HepG2 (cell line): ENCODE results near the gene ZFAND4. TPM values are rescaled to one million over a fixed set of nuclear protein-coding genes. Genes with fewer than 3 reads are reported as not detected.

Experiments
- DMTF1 ChIP-seq: sonication (generic); formaldehyde crosslinking; IDR thresholded peaks from 2 replicates; pipeline ENCODE4 v1.4.0; 2020; ENCODE audit warnings: mild to moderate bottlenecking, missing genetic modification reagents
- GATA4 ChIP-seq: sonication (generic); IDR thresholded peaks from 2 replicates; pipeline ENCODE4 v1.6.1; 2016; ENCODE audit warnings: antibody characterized with exemption, low read depth, borderline replicate concordance
- GATAD1 ChIP-seq: IDR thresholded peaks from 2 replicates; pipeline ENCODE4 v1.6.1; 2016; ENCODE audit warnings: missing genetic modification reagents, missing compliant biosample characterization
- KDM4B ChIP-seq: sonication (generic); formaldehyde crosslinking; IDR thresholded peaks from 2 replicates; pipeline ENCODE4 v1.4.0; 2020; ENCODE audit warnings: missing genetic modification reagents
- KDM5B ChIP-seq: sonication (generic); formaldehyde crosslinking; IDR thresholded peaks from 2 replicates; pipeline ENCODE4 v1.4.0; 2020; ENCODE audit warnings: missing genetic modification reagents, mild to moderate bottlenecking, borderline replicate concordance
- NFYB ChIP-seq: sonication (generic); formaldehyde crosslinking; IDR thresholded peaks from 2 replicates; pipeline ENCODE4 v1.4.0; 2020; ENCODE audit warnings: missing genetic modification reagents
- NR2C2 ChIP-seq: sonication (generic); formaldehyde crosslinking; IDR thresholded peaks from 2 replicates; pipeline ENCODE4 v1.4.0; 2020; ENCODE audit warnings: missing genetic modification reagents, mild to moderate bottlenecking, moderate library complexity, borderline replicate concordance
- PCBP2 ChIP-seq: fragments of 200-400 bp; formaldehyde crosslinking; optimal IDR thresholded peaks from 2 replicates; pipeline ENCODE3; 2018; ENCODE audit warnings: low read length, low read depth; ENCODE audit not compliant: poor library complexity, severe bottlenecking
- RNF219 ChIP-seq: sonication (generic); formaldehyde crosslinking; IDR thresholded peaks from 2 replicates; pipeline ENCODE4 v1.5.0; 2020; ENCODE audit warnings: mild to moderate bottlenecking, missing genetic modification reagents
- SOX5 ChIP-seq: IDR thresholded peaks from 2 replicates; pipeline ENCODE4 v1.6.1; 2016; ENCODE audit warnings: borderline replicate concordance
- U2AF2 ChIP-seq: fragments of 200-400 bp; formaldehyde crosslinking; IDR thresholded peaks from 2 replicates; pipeline ENCODE4 v1.6.1; 2017; ENCODE audit warnings: low read depth, mild to moderate bottlenecking, low read length
- ZNF256 ChIP-seq: sonication (generic); formaldehyde crosslinking; conservative IDR thresholded peaks from 2 replicates; pipeline ENCODE4 v1.4.0; 2020; ENCODE audit warnings: missing genetic modification reagents
- ZNF496 ChIP-seq: sonication (generic); formaldehyde crosslinking; IDR thresholded peaks from 2 replicates; pipeline ENCODE4 v1.8.1; 2023; ENCODE audit warnings: mild to moderate bottlenecking, moderate library complexity, missing genetic modification reagents; ENCODE audit not compliant: insufficient replicate concordance
- ZNF563 ChIP-seq: sonication (generic); formaldehyde crosslinking; IDR thresholded peaks from 2 replicates; pipeline ENCODE4 v1.8.0; 2022; ENCODE audit warnings: mild to moderate bottlenecking, moderate library complexity, missing genetic modification reagents
- ZNF652 ChIP-seq: IDR thresholded peaks from 2 replicates; pipeline ENCODE4 v1.6.1; 2016; ENCODE audit warnings: low read depth, borderline replicate concordance
- ZNF747 ChIP-seq: sonication (generic); formaldehyde crosslinking; IDR thresholded peaks from 2 replicates; pipeline ENCODE4 v1.8.1; 2023; ENCODE audit warnings: missing genetic modification reagents, mild to moderate bottlenecking, borderline replicate concordance
- ZSCAN22 ChIP-seq: sonication (generic); formaldehyde crosslinking; IDR thresholded peaks from 2 replicates; pipeline ENCODE4 v1.4.0; 2020; ENCODE audit warnings: mild to moderate bottlenecking, missing genetic modification reagents
- polyA plus RNA-seq, 8 experiments: library from polyadenylated mRNA; depleted of rRNA in 3 of 8; stranded (reverse) in 7 of 8; unstranded in 1 of 8; fragments of >200 nt; fragmentation: Illumina TruSeq in 4 of 8; extraction: Trizol in 4 of 8; gene quantifications; 2 replicates each; pipeline versions ENCODE4 v1.2.1 to v1.2.3, GENCODE V29; 2011 to 2016; ENCODE audit warnings: low read depth in 4 of 8, missing spikeins in 1 of 8, mixed read lengths in 1 of 8; ENCODE audit not compliant: insufficient read depth in 1 of 8
- total RNA-seq, 5 experiments: library from RNA; depleted of rRNA; stranded (reverse); fragments of >200 nt; fragmentation: Illumina TruSeq; extraction: Trizol; gene quantifications; 2 replicates each; pipeline ENCODE4 v1.2.3, GENCODE V29; 2016; ENCODE audit warnings: low read depth in 1 of 5
- TF ChIP-seq, protein P1 (sequence below): sonication (generic); formaldehyde crosslinking; conservative IDR thresholded peaks from 2 replicates; pipeline ENCODE4 v1.8.0; 2022; ENCODE audit warnings: mild to moderate bottlenecking, moderate library complexity, missing genetic modification reagents
- TF ChIP-seq, protein P2 (sequence below): IDR thresholded peaks from 2 replicates; pipeline ENCODE4 v1.6.1; 2012; ENCODE audit warnings: low read length, improper control_type of control experiment

Gene ZFAND4
- total and polyA plus RNA-seq, 2 of the 13 experiments (the other 11 are each of a cell fraction or from before 2014, with no cell fraction given), result 2.9 to 9.2 TPM

- TF ChIP-seq, protein P1, sequence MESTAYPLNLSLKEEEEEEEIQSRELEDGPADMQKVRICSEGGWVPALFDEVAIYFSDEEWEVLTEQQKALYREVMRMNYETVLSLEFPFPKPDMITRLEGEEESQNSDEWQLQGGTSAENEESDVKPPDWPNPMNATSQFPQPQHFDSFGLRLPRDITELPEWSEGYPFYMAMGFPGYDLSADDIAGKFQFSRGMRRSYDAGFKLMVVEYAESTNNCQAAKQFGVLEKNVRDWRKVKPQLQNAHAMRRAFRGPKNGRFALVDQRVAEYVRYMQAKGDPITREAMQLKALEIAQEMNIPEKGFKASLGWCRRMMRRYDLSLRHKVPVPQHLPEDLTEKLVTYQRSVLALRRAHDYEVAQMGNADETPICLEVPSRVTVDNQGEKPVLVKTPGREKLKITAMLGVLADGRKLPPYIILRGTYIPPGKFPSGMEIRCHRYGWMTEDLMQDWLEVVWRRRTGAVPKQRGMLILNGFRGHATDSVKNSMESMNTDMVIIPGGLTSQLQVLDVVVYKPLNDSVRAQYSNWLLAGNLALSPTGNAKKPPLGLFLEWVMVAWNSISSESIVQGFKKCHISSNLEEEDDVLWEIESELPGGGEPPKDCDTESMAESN (CRISPR knock-in tag), result peak; percentile 33; the same call in 1 of the 2 replicates
- TF ChIP-seq U2AF2, result no peak
- TF ChIP-seq, protein P2, sequence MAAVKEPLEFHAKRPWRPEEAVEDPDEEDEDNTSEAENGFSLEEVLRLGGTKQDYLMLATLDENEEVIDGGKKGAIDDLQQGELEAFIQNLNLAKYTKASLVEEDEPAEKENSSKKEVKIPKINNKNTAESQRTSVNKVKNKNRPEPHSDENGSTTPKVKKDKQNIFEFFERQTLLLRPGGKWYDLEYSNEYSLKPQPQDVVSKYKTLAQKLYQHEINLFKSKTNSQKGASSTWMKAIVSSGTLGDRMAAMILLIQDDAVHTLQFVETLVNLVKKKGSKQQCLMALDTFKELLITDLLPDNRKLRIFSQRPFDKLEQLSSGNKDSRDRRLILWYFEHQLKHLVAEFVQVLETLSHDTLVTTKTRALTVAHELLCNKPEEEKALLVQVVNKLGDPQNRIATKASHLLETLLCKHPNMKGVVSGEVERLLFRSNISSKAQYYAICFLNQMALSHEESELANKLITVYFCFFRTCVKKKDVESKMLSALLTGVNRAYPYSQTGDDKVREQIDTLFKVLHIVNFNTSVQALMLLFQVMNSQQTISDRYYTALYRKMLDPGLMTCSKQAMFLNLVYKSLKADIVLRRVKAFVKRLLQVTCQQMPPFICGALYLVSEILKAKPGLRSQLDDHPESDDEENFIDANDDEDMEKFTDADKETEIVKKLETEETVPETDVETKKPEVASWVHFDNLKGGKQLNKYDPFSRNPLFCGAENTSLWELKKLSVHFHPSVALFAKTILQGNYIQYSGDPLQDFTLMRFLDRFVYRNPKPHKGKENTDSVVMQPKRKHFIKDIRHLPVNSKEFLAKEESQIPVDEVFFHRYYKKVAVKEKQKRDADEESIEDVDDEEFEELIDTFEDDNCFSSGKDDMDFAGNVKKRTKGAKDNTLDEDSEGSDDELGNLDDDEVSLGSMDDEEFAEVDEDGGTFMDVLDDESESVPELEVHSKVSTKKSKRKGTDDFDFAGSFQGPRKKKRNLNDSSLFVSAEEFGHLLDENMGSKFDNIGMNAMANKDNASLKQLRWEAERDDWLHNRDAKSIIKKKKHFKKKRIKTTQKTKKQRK, result no peak
- no peak for TF ChIP-seq RNF219 (CRISPR knock-in tag)
- TF ChIP-seq ZNF256 (CRISPR knock-in tag), result 0 out of 2 replicates have a peak, but pooled peaks have one; percentile 54
- no peak for TF ChIP-seq PCBP2
- no peak for TF ChIP-seq ZNF496 (CRISPR knock-in tag)
- TF ChIP-seq GATA4, result no peak
- peak; percentile 88 for TF ChIP-seq ZNF563 (CRISPR knock-in tag)
- peak; percentile 20; the same call in 1 of the 2 replicates for TF ChIP-seq SOX5 (CRISPR knock-in tag)
- TF ChIP-seq NFYB, result peak; percentile 98
- no peak for TF ChIP-seq ZNF652 (CRISPR knock-in tag)
- TF ChIP-seq ZSCAN22 (CRISPR knock-in tag), result no peak
- peak; percentile 74 for TF ChIP-seq GATAD1 (CRISPR knock-in tag)
- no peak for TF ChIP-seq DMTF1 (CRISPR knock-in tag)
- TF ChIP-seq KDM4B (CRISPR knock-in tag), result no peak
- peak; percentile 78; the same call in 1 of the 2 replicates for TF ChIP-seq ZNF747 (CRISPR knock-in tag)
- peak; percentile 52; the same call in 1 of the 2 replicates for TF ChIP-seq NR2C2 (CRISPR knock-in tag)
- TF ChIP-seq KDM5B (CRISPR knock-in tag), result peak; percentile 93; the same call in 1 of the 2 replicates
These were observed at the start of gene ZFAND4 (continued) for GRCh38 chr10:45672181-45673073.
